Anterior cingulate cortex (tissue), 58 donors: ENCODE measurements around the gene BTBD7.
"Not testable (repeated sequence)": the region's sequence is repeated elsewhere in the genome, so short reads cannot be mapped to it uniquely, and the experiment has no call there.

ENCODE experiments used
- DNase-seq, 58 donors: peaks; one replicate each; lab custom pipeline; 2025; lab: John Stamatoyannopoulos, UW

The BTBD7 gene

DNA sequence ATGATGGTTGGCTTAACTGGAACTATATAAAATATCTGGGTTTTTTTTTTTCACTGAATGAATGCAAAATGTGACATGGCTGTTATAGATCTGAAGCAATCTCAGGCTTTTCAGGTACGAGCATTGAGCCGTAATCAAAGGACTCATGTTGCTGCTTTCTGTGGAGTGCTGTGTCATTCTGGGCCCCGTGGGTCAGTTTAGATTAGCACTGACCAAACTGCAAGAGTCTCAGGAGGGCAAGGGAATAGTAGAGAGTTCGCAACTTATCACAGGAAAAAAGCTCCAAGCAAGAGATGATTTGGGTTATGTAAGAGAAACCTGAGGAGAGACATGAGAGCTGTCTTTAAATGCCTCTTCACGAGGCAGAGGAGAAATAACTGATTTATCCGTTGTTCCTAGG lies 66.7 kb downstream of the BTBD7 start:
- DNase-seq: no peak

DNA sequence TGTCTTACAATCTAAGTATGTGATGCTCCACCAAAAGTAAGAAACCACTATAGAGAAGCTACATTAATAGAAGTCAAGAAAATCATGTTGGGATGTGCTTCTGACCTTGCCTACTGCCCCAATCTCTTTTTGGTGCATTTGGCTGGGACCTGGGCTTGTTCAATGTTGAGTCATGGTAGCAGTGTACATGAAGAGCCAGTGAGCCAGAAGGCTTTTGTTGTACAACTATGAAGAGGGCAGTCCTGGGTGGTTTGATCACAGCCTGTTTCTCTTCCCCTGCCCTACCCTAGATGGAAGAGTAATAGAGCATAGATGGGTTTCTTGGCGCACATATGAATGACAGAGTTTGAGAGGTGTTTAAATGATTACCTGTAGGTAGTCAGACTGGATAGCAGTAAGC lies 69.4 kb downstream of the BTBD7 start:
- DNase-seq: no peak

DNA sequence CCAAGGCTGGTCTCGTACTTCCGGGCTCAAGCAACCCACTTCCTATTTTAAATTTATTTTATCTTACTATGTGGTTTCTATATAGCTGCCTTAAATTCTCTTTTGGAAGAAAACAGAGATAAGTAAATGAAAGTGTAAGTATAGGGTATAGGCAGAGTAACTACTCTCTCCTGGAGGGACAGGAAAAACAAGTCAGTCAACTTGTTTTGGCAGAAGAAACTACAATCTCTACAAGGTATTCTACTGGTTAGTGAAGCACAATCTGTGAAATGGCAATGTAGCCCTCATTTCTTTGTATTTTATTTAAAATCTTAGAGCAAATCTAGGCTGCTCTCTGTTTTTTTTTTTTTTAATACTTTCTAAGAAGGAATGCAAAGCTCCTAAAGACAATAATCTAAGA lies 70.4 kb downstream of the BTBD7 start:
- DNase-seq: no peak

DNA sequence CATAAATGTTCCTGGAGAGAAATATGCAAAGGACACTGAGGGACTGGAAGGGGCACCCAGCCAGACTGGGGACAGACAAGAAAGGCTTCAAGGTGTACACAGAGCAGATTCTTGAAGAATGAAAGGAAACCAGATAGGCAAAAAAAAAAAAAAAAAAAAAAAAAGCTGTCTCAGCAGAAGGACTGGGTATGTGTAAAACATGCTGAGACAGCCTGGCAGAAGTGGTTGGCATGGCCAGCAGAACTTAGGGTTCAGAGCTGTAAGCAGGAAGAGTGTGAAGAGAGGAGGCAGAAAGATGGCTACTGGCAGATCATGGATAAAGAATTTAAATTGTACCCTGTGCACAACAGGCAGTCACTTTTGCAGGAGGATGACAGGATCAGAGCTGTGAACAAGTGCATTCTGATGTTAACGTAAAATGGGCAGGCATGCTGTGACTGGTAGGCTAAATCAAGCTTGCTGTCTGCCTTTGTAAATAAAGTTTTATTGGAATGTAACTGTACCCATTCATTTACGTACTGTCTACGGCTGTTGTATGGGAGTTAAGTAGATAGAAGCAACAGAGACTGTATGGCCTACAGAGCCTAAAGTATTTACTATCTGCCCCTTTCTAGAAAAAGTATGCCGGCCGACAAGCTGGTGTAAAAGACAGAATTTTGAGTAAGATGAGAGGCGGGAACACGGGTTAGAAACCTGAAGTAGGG lies 83.6 kb downstream of the BTBD7 start:
- no peak for DNase-seq

DNA sequence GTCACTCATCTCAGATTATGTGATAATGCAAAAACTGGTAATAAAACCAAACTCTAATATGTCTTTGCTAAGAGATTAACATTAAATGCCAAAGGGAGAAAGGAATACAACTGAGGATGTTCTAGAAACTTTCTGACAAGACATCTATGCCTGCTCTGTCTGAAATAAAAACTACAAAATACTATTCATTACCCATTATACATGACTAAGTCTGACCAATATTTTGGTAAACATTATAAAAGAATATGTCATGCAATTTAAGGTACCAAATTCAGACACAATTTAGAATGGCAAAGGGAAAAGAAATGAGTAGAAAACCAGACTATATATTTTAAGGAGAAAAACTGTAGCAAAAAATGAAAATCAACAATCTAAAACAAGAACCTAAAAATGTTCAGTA lies 86.3 kb downstream of the BTBD7 start:
- DNase-seq: no peak

DNA sequence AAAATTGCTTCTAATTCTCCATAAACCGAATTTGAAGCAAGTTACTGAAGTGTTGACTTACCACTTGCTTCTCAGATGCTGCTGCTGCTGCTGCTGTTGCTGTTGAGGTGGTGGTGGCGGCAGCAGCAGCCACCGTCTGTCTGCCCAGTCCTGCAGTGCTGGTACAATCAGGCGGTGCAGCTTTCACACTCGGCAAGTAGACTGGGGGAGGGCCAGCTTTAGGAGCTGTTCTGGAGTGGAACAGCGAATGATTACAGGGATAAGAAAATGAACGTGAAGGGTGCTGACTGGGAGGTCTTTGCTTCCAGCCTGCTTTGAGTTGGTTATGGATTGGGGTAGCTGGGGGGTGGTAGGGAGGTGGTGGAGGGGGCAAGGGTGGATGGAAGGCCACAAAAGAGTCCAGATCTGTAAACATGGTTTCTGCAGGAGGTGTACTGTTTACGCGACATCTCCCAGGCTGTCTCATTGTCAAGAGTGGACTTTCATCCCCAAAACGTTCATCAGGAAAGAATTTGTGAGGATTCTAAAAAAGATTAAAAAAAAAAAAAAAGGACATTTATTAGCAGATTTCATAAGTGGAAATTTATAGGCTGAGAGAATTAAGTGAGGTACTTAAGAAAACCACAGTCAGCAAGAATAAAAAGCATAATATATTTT lies 86.9 kb downstream of the BTBD7 start:
- no peak for DNase-seq

DNA sequence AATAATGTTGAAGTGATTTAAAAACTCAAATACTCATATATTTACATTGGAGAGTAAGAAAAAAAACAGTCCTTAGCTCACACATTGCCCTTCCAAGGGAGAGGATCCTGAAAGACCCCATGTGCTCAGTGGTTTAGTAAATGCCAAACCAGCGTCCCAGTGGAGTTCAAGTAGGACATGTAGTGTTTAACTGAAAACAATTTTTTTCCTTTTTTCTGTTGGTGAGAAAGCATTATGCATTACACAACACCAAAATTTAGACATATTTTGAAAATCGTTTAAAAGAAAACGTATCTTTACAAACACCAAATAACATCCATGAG lies 92.2 kb downstream of the BTBD7 start:
- DNase-seq: no peak

DNA sequence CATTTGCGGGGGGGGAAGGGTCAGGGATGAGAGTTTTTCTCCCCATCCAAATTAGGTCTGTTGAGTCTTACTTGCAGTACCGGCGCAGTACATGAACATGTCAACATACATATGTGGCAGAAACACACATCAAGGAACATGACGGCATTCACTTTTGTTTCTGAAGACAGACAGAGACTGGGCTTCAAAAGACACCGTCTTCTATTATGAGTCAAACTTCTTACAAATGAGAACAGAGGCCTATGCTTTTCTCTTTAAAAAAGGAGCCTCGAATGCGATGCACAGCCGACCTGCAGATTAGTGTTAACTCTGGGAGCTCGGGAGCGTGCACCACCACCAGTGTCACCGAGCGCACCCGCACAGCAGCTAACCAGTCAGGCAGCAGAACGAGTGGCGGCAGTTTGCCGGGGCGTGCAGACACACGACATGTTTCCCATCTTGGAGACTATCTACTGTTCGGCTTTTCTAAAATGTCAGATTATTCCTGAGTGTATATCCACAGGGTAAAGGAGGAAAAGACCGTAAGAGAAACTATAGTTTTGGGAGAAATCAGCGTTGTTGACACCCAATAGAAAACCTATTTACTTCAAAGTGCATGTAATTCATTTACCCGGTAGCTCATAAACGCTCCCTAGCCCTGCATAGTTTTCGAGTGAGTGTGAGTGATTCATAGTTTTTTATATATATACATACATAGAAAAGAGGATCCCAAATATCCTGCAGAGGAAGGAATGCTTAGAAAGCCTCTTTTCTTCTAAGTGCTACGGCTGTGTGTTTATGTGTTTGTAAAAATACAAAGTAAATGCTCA lies 92.8 kb downstream of the BTBD7 start:
- DNase-seq: no peak

DNA sequence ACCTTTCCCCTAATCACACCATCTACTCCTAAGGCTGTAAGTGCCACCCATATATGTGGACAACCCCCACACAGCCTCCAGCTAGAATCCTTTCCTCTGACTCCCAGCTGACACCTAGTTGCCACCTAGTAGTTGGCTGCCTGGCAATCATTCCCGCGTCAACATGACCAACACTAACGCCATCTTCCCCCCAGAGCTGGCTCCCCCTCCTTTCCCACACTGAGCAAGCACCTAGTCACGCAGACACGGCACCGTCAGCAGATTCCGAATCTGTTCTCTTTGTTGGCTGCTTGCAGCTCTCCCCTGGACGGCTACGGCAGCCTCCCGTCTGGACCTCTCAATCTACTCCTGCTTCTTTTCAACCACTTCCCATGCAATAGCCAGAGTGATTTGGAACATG lies 98.0 kb downstream of the BTBD7 start:
- no peak for DNase-seq

DNA sequence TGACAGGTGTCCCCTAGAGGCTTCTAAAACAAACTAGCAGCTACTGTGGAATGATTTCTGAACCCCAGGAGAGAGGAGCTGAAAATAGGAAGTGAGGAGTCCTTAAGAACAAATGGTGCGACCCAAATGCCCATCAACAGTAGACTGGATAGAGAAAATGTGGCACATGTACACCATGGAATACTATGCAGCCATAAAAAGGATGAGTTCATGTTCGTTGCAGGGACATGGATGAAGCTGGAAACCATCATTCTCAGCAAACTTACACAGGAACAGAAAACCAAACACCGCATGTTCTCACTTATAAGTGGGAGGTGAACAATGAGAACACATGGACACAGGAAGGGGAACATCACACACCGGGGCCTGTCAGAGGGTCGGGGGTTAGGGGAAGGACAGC lies 99.8 kb downstream of the BTBD7 start:
- not testable (repeated sequence) for DNase-seq

DNA sequence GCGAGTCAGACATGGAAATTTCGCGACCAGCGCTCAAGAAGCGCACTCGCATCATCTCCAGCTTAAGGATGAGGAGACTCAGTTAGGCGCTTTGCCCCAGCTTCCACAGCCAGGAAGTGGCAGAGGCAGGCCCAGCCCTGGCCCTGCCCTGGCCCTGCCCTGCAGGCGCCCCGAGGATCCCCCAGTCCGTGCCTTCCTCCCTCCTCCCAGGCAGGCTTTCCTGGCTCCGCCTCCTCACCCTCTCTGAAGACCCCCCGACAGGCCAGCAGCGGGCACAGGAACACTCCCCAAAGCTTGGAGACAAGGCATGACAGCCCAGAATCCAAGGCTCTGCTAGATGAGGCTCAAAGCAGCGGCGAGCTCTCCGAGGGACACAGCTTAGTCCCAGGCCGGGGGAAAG lies 100.7 kb downstream of the BTBD7 start:
- DNase-seq: no peak

DNA sequence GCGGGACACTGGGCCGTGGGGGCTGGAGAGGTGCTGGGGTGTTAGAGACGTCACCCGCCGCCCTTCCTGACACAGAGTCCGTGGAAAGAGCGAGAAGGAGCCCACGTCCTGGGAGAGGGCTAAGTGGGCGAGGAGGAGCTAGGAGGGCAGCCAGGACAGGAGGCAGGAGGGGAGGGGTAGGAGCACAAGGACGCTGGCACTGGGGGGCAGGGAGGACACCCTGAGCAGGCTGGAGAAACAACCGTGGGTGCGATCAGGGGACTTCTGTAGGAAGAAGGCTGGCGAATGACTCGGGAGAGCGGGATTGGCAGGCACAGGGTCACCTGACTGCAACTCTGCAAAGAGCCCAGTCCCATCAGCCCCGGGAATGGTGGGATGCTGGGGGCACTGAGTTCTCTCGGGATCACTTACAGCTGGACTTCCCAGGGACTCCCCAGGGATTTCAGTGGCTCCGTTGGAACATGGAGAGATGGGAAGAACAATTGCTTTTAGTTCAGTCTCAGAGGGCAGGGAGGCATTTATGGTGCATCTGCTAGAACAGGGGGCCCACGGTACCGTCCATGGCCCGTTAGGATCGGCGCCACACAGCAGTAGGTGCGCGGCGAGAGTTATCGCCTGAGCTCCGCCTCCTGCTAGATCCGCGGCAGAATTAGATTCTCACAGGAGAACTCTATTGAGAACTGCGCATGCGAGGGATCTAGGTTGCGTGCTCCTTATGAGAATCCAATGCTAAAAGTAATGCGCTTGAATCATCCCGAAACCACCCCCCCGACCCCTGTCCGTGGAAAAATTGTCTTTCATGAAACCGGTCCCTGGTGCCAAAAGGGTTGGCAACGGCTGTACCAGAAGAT lies 101.5 kb downstream of the BTBD7 start:
- peak in 50 of 58 donors; percentile 7 to 76 (median 44) for DNase-seq

DNA sequence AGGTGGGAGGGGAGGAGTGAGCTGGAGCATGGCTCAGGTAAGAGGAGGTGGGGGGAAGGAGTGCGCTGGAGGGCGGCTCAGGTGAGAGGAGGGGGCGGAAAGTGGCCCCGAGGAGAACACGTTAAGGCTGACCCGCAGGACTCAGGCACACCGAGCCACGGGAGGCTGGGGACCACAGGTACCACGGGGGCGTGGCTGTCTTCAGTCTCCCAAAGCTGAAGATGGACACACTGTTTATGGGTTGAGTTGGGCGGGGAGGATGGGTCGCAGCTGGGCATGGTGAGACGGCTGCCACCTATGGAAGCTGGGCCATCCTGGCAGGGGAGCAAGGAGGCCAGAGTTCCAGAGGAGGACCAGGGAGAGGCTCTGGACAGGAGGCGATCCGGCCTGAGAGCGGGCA lies 102.3 kb downstream of the BTBD7 start:
- no peak for DNase-seq

DNA sequence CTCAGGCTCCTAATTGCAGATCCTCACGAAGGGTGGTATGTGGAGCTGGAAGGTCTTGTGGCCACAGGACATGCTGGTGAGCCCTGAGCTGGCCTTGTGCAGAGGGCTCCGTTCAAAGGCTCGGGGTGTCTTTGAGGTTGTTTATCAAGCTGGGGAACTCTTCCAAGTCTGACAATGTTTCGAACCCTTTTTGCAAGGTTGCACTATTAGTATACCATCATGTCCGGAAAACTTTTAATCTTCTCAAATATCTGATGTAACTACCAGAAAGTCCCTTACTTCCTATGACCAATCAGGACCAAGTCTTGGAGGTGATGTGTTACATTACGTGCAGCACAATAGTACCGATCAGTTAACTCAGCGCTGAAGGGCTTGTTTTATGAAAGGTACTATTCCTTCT lies 104.3 kb downstream of the BTBD7 start:
- DNase-seq: no peak

DNA sequence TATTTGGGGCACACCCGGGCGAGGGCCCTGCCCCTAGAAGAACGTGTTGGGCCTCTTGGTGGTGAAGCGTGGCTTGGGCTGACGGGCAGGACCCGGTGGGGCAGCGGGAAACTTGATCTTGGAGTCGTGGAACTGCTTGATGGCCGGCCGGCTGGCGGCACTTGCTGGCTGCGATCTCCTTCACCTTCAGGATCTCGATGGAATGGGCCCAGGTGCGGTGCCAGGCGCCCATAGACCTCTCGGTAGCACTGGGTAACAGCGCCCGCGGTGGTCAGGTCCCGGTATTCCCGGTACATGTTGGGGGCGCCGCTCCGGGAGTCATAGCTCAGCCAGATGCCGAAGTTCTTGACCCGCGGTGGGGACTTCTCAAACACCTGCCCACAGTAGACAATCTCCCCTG lies 109.3 kb downstream of the BTBD7 start:
- no peak for DNase-seq

DNA sequence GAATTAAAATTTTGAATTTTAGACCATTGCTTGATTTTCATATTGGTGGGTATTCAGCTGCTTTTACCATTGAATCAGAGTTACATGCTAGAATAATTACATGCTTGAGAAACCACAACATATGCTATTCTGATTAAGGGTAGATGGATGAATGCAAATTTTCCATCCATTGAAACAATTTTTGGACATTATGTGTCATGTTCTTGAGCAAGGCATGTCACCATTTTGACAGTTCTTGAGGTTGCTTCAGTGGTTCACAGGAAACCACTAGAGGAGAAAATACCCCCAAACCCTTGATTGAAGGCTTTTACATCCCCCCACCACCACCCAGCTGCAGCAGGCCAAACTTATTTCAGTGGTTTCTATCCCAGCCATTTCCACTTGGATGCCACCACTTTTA lies 112.3 kb downstream of the BTBD7 start:
- DNase-seq: no peak

DNA sequence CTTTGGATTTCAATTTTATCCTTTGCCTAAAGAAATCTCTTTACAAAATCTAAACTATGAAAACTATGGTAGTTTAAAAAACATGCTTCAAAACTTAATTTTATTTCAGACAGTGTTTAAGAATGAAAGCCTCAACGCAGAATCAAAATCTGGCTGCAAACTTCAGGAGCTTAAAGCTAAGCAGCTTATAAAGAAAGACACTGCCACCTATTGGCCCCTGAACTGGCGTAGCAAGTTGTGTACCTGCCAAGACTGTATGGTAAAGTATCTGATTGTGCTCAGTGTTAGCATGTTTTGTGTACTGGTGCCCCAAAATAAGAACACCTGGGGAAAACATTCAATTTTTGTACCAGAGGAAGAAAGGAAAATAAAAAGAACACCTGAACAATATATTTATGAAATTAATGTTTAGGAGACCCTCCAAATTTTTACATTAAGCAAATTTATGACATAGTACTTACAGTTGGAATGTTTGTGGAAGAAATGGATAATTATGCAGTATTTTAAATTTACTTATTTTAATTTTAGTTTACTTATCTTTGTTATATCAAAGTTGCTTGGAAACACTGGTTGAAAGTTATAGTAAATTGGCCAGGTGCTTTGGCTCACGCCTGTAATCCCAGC lies 113.6 kb downstream of the BTBD7 start:
- peak in 2 of 58 donors; percentile 10 to 13 for DNase-seq

DNA sequence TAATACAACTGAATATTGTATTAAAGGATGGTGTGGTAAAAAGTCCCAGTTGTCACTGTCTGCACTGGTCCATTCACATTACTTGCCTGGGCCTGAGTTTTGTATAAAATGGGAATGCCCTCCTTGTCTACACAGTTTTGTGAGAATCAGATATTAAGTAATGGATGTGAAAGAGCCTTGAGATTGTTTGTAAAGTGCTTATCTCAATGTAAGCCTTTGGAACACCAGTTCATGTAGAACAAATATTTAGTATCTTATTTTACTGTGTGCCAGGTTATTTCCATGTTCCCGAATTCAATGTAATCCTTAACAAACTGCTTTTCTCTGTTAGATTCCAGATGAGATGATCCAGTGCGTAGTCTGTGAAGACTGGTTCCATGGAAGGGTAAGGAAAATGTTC lies 118.2 kb downstream of the BTBD7 start:
- no peak for DNase-seq

DNA sequence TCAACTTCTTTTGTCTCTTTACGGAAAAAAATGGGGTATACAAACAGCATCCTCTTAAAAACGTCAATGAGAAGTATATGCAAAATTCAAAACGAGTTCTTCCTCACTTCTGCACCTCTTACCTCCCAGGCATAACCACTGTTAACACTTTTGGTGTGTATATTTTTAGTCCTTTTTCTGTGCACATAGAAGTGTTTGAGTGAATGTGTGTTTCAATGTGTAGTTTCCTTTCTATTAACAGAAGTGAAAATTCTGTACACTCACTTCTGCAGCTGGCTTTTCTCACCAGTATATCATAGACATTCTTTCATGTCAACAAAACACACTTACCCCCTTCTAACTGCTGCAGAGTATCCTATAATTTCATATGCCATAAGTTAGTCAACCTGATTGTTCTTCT lies 120.4 kb downstream of the BTBD7 start:
- DNase-seq: no peak
